Glutamatergic neuron (in vitro differentiated cells): ENCODE results near the gene PAPOLB. TPM values are rescaled to one million over a fixed set of nuclear protein-coding genes. Genes with fewer than 3 reads are reported as not detected.

ENCODE experiments used
- DNase-seq: peaks from one replicate; pipeline ENCODE4 v3.0.0; 2022
- H3K27ac Mint-ChIP-seq: one replicate; pipeline ENCODE4 v1.8.0; 2020; ENCODE audit warnings: mild to moderate bottlenecking, mixed read lengths, inconsistent platforms; ENCODE audit not compliant: unreplicated experiment
- H3K27me3 Mint-ChIP-seq: one replicate; pipeline ENCODE4 v1.8.0; 2020; ENCODE audit warnings: mild to moderate bottlenecking, moderate library complexity, mixed read lengths, inconsistent platforms; ENCODE audit not compliant: unreplicated experiment
- H3K36me3 Mint-ChIP-seq: one replicate; pipeline ENCODE4 v1.8.0; 2020; ENCODE audit warnings: mild to moderate bottlenecking, mixed read lengths, inconsistent platforms; ENCODE audit not compliant: unreplicated experiment
- H3K4me1 Mint-ChIP-seq: one replicate; pipeline ENCODE4 v1.8.0; 2020; ENCODE audit warnings: mild to moderate bottlenecking, low read depth, mixed read lengths, inconsistent platforms; ENCODE audit not compliant: unreplicated experiment
- H3K4me3 Mint-ChIP-seq: one replicate; pipeline ENCODE4 v1.8.0; 2020; ENCODE audit warnings: mild to moderate bottlenecking, mixed read lengths, inconsistent platforms; ENCODE audit not compliant: unreplicated experiment
- H3K9me3 Mint-ChIP-seq: one replicate; pipeline ENCODE4 v1.8.0; 2020; ENCODE audit warnings: mild to moderate bottlenecking, moderate library complexity, mixed read lengths, inconsistent platforms; ENCODE audit not compliant: unreplicated experiment
- total RNA-seq: library from RNA; stranded (reverse); fragmentation: NEBNext Ultra II Directional; extraction: Animal tissue kit (Norgen Biotek cat#: 25700); gene quantifications from one replicate; pipeline ENCODE4 v1.2.1, GENCODE V29; 2021; ENCODE audit not compliant: unreplicated experiment
- TF ChIP-seq, protein P1 (sequence below): fragments of 200-600 bp; sonication (generic); IDR thresholded peaks from one replicate; pipeline ENCODE4 v1.5.0; 2021; ENCODE audit not compliant: partially characterized antibody, unreplicated experiment

PAPOLB gene
- total RNA-seq, 1 donor from 2014 or later, result 1.2 TPM

DNA sequence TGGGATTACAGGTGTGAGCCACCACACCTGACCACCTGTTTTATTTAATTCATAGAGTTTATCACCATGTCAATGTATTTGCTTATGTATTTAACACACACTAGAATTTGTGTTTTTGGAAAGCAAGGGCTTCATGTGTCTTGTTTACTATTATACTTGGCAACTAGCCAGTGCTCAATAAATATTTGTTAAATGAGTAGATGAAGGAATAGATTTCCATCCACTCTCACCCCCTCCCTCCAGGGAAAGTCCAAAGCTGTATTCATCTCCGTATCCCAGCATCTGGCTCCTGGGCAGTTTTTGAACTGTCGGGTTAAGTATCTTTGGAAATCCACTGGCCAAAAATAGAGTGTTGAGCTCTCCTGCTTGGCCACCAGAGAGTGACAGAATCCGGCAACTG, 26.3 kb upstream of the PAPOLB start:
- Mint-ChIP-seq H3K9me3 (peaks cover 7% of the 10 kb centered on the region), H3K4me1 (no peaks in the 10 kb centered on the region), H3K27ac (no peak overlapping the region), H3K4me3 (no peak overlapping the region), H3K36me3 (peaks cover 8% of the 10 kb centered on the region), H3K27me3 (peaks cover 4% of the 10 kb centered on the region)
- TF ChIP-seq, protein P1, sequence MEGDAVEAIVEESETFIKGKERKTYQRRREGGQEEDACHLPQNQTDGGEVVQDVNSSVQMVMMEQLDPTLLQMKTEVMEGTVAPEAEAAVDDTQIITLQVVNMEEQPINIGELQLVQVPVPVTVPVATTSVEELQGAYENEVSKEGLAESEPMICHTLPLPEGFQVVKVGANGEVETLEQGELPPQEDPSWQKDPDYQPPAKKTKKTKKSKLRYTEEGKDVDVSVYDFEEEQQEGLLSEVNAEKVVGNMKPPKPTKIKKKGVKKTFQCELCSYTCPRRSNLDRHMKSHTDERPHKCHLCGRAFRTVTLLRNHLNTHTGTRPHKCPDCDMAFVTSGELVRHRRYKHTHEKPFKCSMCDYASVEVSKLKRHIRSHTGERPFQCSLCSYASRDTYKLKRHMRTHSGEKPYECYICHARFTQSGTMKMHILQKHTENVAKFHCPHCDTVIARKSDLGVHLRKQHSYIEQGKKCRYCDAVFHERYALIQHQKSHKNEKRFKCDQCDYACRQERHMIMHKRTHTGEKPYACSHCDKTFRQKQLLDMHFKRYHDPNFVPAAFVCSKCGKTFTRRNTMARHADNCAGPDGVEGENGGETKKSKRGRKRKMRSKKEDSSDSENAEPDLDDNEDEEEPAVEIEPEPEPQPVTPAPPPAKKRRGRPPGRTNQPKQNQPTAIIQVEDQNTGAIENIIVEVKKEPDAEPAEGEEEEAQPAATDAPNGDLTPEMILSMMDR, result no peak
- DNase-seq, result no peak

- Mint-ChIP-seq H3K4me3 (no peak overlapping the region), H3K9me3 (peaks cover 10% of the 10 kb centered on the region), H3K36me3 (peaks cover 5% of the 10 kb centered on the region), H3K4me1 (peaks cover 1% of the 10 kb centered on the region), H3K27me3 (peaks cover 7% of the 10 kb centered on the region), H3K27ac (no peak overlapping the region)
- DNase-seq, result no peak
- TF ChIP-seq, protein P1, result no peak
These were observed 24.8 kb upstream of the PAPOLB start for GRCh38 chr7:4886671-4887070.

- H3K4me3 Mint-ChIP-seq, result no peak overlapping the region
- TF ChIP-seq, protein P1, result no peak
- no peak overlapping the region for H3K27ac Mint-ChIP-seq
- peaks cover 10% of the 10 kb centered on the region for H3K9me3 Mint-ChIP-seq
- no peak for DNase-seq
- H3K27me3 Mint-ChIP-seq, result peaks cover 6% of the 10 kb centered on the region
- no peaks in the 10 kb centered on the region for H3K36me3 Mint-ChIP-seq
- peaks cover 4% of the 10 kb centered on the region for H3K4me1 Mint-ChIP-seq
These were observed 23.5 kb upstream of the PAPOLB start for GRCh38 chr7:4885317-4885807.

DNA sequence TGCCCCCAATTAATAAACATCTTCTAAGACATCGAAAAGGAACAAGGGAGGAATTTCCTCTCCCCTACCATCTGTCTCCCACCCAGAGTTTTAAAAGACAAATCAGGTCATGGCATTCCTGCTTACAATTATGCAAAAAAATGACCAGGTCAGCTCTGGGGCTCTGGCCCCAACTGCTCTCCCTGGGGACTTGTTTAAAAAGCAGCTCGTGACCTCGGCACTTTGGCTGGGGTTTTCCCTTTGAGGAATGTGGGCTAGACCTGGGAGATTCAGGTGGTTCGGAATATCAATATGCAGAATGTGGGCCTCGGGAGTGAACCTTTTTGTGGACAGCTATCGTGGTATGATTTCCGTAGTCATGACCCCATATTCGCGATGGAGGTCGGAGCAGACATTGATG, 22.3 kb upstream of the PAPOLB start:
- no peak for DNase-seq
- peaks cover 7% of the 10 kb centered on the region for H3K4me1 Mint-ChIP-seq
- TF ChIP-seq, protein P1, result no peak
- peak overlapping the region; percentile 30 for H3K4me3 Mint-ChIP-seq
- H3K27ac Mint-ChIP-seq, result peak overlapping the region; percentile 39
- peaks cover 10% of the 10 kb centered on the region for H3K9me3 Mint-ChIP-seq
- no peaks in the 10 kb centered on the region for H3K36me3 Mint-ChIP-seq
- peaks cover 6% of the 10 kb centered on the region for H3K27me3 Mint-ChIP-seq

DNA sequence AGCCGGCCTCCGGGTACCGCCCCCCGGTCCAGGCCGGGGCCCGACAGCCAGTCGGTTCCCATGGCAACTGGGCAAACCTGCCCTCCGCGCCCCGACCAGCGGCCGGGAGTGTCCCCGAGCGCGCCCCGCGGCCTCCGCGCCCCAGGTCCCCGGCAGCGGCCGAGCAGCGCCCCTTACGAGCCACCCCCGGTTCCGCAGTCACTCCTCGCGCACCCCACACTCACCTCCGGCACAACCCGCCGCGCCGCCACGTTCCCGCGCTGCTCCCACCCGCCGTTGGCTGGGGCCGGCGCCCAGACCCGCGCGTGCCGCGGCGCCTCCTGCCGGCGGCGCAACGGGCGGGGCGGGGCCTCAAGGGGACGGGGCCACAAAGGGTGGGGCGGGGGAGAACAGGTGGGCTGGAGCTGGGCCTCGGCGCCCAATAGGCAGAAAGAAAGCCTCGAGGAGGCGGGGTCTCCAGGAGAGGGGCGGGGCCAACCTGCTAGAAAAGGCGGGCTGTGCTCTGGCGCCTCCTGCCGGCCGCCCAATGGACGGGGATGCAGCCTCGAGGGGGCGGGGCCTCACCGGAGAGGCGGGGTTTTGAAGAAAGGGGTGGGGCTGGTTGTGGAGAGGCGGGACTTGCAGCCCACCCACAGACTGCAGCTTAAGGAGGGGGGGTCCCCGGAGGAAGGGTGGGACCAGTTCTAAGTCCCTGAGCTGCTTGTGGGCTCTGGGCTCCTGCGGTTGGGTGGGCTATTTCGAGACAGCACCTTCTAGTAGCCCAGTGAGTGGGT, 21.7 kb upstream of the PAPOLB start, which contains the start of gene RADIL:
RADIL (minus strand) TSS at position 345 of the 773 bp plus-strand sequence. CDS start 5,577 bp downstream, outside the sequence.
- peaks cover 7% of the 10 kb centered on the region for H3K4me1 Mint-ChIP-seq
- TF ChIP-seq, protein P1, result peak; percentile 88
- peak within 1 kb of the TSS; percentile 90 for H3K4me3 Mint-ChIP-seq
- peaks cover 6% of the 10 kb centered on the region for H3K27me3 Mint-ChIP-seq
- H3K9me3 Mint-ChIP-seq, result peaks cover 10% of the 10 kb centered on the region
- no peaks in the 10 kb centered on the region for H3K36me3 Mint-ChIP-seq
- H3K27ac Mint-ChIP-seq, result peak within 1 kb of the TSS; percentile 96
- DNase-seq, result peak; percentile 99
